Measurements from ENCODE around the gene MSANTD1.

The MSANTD1 gene

DNA sequence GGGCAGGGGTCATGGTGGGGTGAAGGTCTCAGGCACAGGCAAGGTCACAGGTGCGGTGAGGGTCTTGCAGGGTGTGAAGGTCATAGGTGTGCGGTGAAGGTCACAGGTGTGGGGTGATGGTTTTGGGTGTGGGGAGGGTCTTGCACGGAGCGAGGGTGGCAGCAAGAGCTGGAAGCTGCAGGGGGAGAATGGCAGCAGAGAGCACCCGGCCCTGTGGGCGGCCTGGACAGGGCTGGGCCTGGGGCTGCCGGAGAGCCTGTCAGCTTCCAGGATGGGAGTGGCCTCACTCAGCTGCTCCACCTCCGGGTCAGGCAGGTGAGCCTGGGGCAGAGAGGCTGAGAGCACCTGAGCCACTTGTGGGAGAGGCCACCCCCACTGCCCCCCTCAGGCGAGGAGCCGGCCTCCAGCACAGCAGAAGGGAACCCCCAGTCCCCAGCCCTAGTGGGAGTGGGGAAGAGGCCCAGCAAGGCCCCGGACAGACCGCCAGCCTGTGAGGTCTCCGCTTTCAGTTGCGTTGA lies 1.5 kb downstream of the MSANTD1 start:
- DNase-seq = no peak

DNA sequence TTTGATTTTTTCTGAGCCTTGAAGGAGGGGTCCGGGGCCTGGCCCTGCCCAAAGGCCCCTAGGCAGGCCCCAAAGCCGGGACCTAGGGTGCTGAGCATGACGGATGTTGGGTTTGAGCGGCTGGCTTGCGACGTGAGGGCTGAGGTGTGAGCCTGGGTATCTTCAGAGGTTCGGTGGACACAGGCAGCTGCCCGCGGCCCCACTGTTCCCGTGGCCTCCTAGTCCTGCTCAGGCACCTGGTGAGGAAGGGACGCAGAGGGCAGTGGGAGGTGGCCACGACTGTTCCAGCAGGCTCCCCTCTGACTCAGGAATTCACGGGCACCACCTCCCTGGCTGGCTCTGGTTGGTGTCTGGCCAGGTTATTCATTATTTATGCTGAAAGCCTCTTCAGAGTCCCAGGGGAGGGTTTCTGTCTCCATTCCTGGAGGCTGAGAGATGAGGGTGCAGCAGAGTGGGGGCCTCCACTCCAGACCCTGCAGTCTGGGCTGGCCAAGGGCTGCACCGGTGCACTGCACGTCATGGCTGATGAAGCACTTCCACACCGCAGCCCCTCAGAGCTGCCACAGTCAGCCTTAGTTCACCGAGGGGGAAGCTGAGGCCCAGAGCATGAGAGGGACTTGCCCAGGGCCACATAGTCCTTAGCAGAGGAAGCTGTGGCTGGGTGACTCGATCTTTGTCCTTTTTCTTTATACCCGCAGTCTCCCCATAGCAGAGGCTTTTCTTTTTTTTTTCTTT lies 2.2 kb downstream of the MSANTD1 start:
- DNase-seq = no peak

DNA sequence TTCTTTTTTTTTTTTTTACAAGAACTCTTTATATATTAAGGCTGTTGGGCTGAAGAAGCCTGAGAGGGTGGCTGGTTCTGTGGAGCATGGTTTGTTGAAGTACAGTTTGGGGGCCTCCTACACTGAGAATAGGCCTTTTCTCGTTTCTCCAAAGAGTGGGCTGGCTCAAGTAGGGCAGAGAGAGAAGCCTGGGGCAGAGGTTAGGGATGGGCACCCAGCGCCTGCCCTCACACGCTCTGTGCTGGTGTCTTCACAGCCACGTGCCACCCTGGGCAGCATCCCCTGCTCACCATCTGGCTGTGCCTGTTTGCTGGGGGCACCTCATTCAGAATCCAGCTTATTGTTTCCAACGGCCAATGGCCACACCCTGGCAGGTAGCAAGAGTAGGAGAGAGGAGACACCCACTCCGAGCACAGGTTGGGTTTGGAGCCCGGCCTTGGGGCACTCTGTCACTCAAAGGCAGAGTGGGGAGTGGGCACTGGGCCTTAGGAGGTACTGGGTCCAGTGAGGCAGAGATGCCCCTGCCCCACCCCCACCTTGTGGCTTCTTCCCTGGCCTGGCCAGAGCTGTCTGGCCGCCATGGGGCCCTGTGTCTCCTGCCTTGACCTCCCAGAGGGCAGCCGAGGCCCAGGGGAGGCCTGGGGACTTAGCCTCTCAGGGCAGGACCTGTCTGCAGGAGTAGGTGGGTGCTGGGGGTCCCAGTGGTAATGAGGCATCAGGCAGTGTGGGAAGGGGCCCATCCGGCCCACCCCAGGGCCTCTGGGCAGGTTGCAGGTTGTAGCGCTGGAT lies 2.9 kb downstream of the MSANTD1 start:
- no peak for DNase-seq

DNA sequence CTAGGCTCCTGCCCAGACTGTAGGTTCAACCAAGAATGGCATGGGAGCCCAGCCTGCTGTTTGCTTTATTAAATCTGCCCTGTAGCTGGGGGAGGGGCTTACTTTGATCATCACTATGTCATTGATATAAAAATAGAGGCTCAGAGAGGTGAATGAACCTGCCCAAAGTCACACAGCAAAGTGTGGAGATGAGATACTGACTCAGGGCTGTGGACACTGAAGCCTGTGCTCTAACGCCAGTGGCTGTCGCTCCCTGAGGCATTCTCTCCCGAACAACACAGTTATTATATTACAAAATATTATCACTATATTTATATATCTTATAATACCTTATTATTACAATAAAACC lies 3.5 kb downstream of the MSANTD1 start:
- DNase-seq = no peak

DNA sequence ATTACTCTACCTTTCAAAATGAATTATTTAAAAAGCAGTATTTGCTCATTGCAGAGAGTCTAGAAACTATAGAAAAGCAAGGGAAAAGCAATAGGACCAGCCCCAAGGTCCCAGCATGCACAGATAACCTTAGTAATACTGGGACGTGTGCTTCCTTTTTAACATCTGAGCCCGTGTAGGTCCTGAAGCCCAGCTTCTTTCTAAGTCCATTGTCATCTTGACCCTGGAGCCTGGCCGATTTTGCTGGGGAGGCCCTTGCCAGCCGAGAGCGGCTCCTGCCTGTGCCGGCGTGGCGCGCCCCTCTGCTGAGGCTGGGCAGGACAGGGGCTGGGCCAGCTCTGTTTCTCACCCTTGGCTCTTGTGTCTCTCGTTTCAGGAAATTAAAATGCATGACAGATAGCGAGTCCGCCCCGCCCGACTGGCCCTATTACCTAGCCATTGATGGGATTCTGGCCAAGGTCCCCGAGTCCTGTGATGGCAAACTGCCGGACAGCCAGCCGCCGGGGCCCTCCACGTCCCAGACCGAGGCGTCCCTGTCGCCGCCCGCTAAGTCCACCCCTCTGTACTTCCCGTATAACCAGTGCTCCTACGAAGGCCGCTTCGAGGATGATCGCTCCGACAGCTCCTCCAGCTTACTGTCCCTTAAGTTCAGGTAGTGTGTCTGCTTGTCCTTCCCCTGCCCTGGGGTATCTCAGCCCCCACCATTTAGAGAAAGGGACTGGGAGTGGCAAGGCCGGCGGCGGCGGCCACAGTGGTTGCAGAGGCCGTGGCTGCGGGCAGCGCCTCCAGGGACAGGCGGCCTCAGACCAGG lies 4.1 kb downstream of the MSANTD1 start:
- no peak for DNase-seq

DNA sequence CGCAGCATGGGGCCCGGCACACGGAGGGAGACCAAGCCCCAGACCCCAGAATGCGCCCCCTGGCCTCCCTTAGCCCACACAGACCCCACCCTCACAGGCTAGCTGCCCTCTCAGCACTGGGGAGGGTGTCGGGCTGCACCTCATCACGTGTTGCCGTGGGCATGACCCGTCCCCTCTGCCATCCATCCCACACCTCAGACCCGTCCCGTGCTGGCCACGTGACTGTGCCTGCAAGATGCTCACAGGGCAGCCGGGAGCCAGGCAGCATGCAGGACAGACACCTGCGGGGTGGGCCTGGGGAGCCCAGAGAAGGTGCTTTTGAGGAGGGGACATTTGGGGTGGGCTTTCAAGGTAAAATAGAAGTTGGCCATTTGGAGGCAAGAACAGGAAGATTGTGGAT lies 4.8 kb downstream of the MSANTD1 start:
- DNase-seq = no peak

DNA sequence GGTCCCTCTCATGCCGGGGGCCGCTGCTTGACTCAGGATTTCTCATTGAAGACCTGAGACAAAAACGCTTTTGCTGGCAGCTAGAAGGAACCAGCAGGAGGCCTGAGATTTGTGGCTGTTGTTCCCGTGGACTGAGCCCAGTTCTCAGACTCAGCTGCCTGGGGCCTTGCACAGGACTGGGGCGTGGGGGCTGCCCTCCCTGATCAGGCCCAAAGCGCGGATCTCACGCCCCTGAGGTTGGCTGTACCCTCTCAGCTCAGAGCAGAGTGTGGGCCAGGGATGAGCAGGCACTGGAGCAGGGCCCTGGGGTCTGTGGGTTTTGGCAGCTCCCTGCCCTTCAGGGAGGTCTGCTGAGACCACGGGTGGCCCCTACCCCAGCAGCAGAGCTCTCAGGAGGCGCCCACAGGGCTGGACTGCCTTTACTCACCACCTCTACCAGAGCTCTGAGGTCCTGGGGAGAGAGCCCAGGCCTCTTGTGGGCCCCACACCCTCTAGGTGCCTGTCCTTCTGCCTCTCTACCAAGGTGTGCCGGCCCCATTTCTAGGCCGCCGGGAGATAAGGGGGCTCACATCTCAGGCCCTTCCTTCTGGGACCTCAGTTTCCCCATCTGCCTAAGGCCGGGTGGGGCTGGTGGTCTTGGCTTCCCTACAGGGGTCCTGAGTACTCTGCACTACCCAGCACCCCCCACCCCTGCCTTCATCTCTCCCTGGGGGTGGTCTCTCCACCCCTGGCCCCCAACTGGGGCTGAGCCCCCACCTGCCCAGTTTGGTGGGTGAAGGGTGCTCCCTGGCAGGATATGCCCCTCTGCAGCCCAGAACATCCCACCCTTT lies 5.6 kb downstream of the MSANTD1 start:
- no peak for DNase-seq

DNA sequence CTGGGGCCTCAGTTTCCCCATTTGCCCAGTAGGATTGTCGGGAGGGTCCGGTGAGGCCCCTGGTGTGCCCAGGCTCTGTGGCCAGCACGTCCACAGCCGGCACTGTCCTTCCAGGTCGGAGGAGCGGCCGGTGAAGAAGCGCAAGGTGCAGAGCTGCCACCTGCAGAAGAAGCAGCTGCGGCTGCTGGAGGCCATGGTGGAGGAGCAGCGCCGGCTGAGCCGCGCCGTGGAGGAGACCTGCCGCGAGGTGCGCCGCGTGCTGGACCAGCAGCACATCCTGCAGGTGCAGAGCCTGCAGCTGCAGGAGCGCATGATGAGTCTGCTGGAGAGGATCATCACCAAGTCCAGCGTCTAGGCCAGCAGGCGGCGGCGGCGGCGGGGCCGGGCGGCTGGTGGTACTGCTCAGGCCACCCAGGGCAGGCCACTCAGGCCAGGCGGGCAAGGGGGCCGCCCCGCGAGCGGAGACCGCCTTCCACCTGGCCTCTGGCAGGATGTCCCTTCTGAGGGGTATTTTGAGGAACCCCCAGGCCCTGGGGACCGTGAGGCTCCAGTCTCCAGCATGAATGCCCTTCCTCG lies 6.7 kb downstream of the MSANTD1 start:
- DNase-seq = no peak

DNA sequence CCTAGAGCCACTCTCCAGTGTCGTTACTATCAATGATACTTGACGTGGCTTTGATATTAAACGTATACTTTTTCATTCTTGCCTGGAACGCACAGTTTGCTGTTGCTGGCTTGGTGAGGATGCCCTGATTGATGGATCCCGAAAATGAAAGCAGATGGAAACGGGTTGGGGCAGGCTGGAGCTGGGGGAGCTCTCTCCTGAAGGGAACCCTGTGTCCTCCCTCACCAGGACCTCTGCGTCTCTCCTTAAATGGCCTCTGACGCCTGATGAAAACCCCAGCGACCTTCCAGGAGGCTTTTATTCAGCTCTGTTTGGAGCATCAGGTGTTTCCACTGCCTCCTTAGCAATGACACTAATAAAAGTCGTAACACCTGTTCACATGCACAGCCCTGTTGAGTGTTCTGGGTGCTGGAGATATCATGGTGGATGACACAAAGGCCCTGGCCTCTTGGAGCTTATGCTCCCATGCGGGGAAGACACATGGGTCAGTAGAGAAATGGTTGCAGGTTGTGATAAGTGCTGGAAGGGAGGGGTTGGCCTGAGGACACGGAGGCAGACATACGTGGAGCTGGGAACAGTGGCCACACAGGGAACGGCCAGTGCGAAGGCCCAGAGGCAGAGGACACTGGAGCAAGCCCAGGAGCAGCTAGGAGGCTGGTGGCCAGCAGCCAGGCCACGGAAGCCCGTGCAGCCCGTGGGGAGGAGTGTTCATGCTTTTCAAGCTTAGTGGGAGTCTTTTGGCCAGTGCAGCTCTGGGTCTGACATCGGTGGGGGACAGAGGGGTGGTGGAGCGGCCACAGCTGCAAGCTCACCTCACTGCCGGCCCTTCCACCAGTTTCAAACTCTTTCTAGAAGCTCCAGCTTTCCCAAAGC lies 7.5 kb downstream of the MSANTD1 start:
- no peak for DNase-seq

DNA sequence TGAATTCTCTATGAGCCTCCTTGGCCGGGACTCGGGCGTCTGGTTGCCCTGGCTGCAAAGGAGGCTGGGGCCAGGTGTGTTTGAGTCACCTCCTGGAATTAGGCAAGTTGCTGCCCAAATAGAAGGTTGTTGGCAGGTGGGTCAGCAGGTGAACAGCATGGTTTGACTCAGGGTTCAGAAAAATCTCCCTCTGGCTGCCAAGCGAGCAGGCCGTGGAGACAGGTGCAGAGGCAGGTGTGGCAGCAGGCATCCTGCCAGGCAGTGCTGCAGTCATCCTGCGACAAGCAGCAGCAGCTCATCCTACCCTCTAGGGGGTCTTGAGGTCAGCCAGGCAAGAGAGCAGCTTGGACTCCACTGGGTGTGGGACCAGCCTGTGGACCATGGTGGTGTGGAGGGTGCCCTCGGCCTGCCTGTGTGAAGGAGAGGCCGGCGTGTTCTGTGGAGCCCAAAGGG lies 8.2 kb downstream of the MSANTD1 start:
- no peak for DNase-seq

DNA sequence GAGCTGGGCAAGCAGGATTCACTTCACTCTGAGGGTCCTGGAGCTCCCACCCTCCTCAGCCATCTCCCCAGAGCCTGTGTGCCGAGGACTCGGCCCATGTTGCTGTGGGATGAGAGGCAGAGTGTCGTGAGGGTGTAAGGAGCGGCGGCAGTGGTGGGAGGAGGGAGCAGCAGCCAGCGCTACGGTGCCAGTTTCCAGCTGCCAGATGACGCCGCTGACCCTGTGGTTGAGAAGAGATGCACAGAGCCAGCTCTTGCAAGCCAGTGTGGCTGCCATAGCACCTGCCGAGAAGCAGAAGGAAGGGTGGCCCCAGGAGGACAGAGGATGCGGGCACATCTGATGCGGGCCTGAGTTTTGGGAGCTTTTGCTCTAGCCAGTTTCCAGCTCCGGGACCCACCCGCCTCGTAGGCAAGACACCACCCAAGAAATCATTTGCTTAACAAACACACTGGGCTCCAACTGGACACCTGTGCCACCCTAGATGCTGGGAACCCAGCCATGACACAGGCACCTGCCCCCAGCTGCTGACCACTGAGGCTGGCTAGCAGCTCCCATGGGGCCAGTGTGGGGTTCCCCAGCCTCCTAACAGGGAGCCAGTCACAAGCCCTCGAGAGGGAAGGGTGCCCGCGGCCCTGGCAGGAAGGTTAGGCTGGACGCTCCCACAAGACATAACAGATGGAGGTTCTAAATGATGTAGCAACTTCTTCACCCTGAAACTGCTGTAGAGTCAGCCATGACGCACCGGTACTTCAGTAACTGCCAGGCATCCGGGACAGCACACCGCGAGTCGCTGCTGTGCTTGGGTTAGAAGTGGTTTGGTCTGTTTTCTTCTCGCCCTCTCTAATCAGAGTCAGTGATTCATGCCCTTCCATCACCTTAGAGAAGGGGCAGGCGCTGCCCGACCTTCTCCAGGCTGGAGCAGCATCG lies 8.9 kb downstream of the MSANTD1 start:
- DNase-seq = no peak

DNA sequence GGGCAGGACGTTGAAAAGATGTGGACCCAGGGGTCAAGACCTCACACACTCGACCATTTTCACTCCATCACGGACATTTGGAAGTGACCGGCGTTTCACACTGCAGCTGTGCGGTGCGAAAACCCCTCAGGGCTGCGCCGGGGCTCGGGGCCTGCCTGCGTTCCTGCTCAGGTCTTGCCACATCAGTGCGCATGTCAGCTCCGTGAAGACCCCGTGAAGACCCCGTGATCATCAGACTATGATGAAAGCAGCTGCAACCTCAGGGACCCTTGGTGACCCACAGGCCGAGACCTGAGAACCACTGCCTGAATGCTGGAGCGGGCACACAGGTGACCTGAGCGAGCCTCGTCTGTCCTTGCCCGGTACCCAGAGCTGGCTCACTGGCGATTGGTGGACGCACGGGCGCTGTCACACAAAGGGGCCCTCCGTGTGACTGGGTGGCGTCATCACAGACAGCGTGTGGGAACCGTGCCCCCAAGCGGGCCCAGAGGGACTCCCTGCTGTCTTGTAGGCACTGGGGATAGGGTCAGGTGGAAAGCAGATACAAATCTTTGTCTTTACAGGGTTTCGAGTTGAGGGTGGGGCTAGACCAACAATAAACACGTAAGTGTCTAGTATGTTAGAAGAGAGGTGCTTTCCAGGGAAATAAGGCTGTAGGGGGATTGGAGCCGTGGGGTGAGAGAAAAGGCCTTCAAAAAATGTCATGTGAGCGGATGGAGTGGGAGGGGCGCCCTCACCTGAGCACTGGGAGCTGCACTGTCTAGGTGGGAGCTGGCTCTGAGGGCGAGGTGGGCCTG lies 12.7 kb downstream of the MSANTD1 start:
- DNase-seq = no peak

DNA sequence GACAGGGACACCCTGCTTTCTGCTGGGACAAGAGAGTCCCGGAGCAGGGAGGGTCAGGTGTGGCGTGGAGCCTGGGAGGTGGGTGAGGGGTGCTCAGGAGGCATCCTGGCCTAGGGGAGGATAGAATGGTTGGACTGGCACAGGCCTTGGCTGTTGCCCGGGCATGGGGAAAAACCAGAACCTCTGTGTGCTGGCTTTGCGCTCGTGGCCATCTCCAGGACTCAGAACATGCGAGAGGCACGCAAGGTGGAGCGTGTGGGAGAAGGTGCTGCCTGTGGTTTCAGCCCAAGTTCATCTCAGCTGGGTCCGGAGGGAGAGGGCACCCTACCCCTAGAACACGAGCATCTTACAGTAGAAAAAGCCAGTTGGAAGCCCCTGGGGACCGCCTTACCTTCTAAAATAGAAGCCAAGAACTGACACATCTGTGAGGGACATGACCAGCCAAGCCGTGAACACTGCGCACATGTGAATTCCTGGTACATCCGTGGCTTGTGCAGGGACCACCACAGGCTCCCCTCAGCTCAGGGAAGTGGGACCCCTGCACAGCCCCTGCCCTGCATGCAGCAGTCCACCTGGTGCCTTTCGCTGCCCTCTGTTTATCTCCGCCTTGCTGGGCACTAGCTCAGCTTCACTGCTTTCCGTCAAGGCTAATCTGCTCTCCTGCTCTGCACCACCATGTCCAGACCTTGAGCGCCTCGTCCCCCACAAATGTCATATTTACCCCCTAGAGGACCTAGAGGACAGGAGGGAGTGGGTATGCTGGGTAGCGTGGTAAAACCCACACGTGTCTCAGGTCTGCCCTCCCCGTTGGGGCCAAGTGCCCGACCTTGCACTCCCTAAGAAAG lies 13.5 kb downstream of the MSANTD1 start:
- DNase-seq = no peak

DNA sequence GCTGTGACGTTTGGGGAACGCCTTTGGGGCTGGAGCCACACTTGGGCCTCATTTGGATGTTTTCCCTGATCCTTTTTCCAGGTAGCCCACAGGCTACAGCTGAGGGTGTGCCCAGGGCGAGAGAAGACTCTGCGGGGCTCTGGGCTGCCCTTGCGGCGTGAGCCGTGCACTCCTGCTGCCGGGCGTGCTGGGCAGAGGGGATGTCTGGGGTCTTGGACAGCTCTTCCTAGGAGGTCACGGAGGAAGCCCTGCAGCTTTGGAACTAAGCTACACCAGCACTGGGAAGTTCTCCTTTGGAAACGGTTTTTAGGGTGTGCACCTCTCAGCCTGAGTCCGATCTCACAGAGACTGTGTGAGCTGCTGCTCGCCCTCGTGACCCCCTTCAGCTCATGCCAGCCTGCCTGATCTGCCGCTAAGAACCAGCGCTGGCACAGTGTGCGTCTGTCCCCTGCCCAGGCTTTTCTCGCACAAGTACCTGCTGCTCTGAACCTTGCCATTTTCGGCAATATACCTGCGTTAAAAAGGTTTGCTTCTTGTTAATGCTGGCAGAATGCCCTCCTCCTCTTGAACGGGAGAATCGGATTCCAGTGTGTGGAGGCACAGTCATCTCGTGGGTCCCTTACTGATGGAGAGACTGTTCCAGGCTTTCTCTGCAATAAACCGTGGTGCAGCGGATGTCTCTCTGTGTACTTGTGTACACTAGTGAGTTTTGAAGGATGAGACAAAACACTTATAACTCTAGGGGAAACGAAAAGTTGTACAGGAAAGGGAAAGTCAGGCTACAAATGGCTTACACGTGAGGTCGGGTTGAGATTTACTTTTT lies 14.3 kb downstream of the MSANTD1 start:
- DNase-seq = no peak

DNA sequence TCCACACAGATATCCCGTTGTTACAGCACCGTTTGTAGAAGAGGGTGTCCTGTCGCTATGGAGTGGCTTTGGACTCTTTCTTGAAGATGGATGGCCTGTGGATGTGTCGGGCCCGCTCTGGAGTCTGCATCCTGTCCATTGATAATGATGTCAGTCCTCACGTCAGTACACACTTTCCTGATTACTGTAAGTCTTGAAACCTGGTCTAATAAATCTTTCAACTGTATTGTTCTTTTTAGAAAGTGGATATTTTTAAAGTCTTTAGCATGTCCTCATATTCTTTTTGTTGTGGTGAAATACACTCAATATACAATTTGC lies 14.9 kb downstream of the MSANTD1 start:
- DNase-seq = no peak

DNA sequence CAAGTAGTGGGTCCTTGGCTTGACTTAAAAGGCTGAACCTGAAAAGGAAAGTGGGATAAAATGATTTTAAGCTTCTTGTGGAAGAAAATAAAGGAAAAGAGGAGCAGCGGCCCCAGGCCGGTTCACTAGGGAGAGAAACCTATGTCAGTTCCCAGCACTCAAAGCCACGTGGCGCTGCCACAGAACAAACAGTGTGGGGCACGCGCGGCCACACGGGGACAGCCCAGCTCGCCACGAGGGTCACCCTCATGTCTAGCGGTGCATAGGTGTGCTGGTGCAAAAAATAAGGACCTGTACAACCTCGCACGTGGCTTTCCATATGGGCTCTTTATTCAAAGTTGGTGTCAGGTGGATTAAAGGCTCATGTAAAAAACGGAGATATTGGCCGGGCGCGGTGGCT lies 17.1 kb downstream of the MSANTD1 start:
- no peak for DNase-seq
